ENCODE results near the gene B4GALNT4.
"Not testable (repeated sequence)": the region's sequence is repeated elsewhere in the genome, so short reads cannot be mapped to it uniquely, and the experiment has no call there.

B4GALNT4 gene

GRCh38 chr11:420911-421321 lies 51.6 kb downstream of the B4GALNT4 start:
- in situ Hi-C loops (cut with HindIII; ENCODE audit: low sequenced_read_pairs): no loop called here
- no peak overlapping the region for H3K4me3 ChIP-seq (ENCODE audit: low read depth, low read length)
- DNase-seq (ENCODE audit: low read depth): no peak
- no peak for TF ChIP-seq CTCF (IDR thresholded peaks at IDR 0.05; ENCODE audit: low read depth, low read length, missing control alignments)

GRCh38 chr11:422249-422656 lies 53.0 kb downstream of the B4GALNT4 start:
- no peak overlapping the region for H3K4me3 ChIP-seq (ENCODE audit: low read depth, low read length)

GRCh38 chr11:424232-424631 lies 54.9 kb downstream of the B4GALNT4 start:
- DNase-seq (ENCODE audit: low read depth): no peak
- in situ Hi-C loops (cut with HindIII; ENCODE audit: low sequenced_read_pairs): no loop called here
- no peak for TF ChIP-seq CTCF (IDR thresholded peaks at IDR 0.05; ENCODE audit: low read depth, low read length, missing control alignments)
- H3K4me3 ChIP-seq (ENCODE audit: low read depth, low read length): no peak overlapping the region

More at GRCh38 chr11:422249-422656, 53.0 kb downstream of the B4GALNT4 start:
- DNase-seq (ENCODE audit: low read depth): no peak
- in situ Hi-C loops (cut with HindIII; ENCODE audit: low sequenced_read_pairs): no loop called here
- TF ChIP-seq CTCF (IDR thresholded peaks at IDR 0.05; ENCODE audit: low read depth, low read length, missing control alignments): no peak

- in situ Hi-C loops (cut with HindIII; ENCODE audit: low sequenced_read_pairs); H3K4me3 ChIP-seq (ENCODE audit: low read depth, low read length): not testable (repeated sequence)
Observed at GRCh38 chr11:424766-425165, 55.5 kb downstream of the B4GALNT4 start.

GRCh38 chr11:425301-425700 lies 56.0 kb downstream of the B4GALNT4 start:
- in situ Hi-C loops (cut with HindIII; ENCODE audit: low sequenced_read_pairs): no loop called here
- no peak for TF ChIP-seq CTCF (IDR thresholded peaks at IDR 0.05; ENCODE audit: low read depth, low read length, missing control alignments)
- no peak for DNase-seq (ENCODE audit: low read depth)
- H3K4me3 ChIP-seq (ENCODE audit: low read depth, low read length): no peak overlapping the region

More at GRCh38 chr11:424766-425165, 55.5 kb downstream of the B4GALNT4 start:
- DNase-seq (ENCODE audit: low read depth): not testable (repeated sequence)

- no peak for TF ChIP-seq CTCF (IDR thresholded peaks at IDR 0.05; ENCODE audit: low read depth, low read length, missing control alignments)
- in situ Hi-C loops (cut with HindIII; ENCODE audit: low sequenced_read_pairs): no loop called here
- no peak for DNase-seq (ENCODE audit: low read depth)
- H3K4me3 ChIP-seq (ENCODE audit: low read depth, low read length): no peak overlapping the region
Observed at GRCh38 chr11:426851-427250, 57.6 kb downstream of the B4GALNT4 start.

GRCh38 chr11:428295-428694 lies 59.0 kb downstream of the B4GALNT4 start:
- no peak for DNase-seq (ENCODE audit: low read depth)
- H3K4me3 ChIP-seq (ENCODE audit: low read depth, low read length): no peak overlapping the region
- no peak for TF ChIP-seq CTCF (IDR thresholded peaks at IDR 0.05; ENCODE audit: low read depth, low read length, missing control alignments)
- in situ Hi-C loops (cut with HindIII; ENCODE audit: low sequenced_read_pairs): no loop called here
